GM12872 (cell line): ENCODE results near the gene UCKL1.

Experiments
- CTCF ChIP-seq: IDR thresholded peaks from 3 replicates; pipeline ENCODE4 v1.5.1; 2011; ENCODE audit warnings: low read depth, mild to moderate bottlenecking, low read length, moderate library complexity; ENCODE audit not compliant: insufficient read depth

Gene UCKL1

DNA sequence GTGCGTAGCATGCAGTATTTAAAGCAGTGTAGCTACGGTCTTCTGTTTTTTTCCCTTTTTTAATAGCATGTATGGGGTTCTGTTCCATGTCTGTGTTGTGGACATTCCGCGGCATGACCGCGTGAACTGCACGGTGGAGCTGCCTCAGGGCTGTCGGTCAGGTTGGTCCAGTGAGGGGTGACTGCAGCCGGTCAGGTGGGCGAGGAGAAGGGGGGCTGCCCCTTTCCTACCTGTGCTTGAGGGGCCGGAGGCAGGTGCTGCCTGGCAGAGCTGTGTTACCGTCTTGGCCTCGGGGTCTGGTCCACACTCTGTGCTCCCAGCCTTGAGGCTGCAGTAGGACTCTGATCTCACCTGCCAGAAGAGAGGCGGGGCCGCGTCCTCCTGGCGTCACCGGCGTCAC is 24.5 kb downstream of the UCKL1 start:
- no peak for TF ChIP-seq CTCF

GRCh38 chr20:63930971-63931553 is 25.2 kb downstream of the UCKL1 start:
- TF ChIP-seq CTCF = no peak

GRCh38 chr20:63929071-63929470 is 27.1 kb downstream of the UCKL1 start:
- TF ChIP-seq CTCF = no peak

DNA sequence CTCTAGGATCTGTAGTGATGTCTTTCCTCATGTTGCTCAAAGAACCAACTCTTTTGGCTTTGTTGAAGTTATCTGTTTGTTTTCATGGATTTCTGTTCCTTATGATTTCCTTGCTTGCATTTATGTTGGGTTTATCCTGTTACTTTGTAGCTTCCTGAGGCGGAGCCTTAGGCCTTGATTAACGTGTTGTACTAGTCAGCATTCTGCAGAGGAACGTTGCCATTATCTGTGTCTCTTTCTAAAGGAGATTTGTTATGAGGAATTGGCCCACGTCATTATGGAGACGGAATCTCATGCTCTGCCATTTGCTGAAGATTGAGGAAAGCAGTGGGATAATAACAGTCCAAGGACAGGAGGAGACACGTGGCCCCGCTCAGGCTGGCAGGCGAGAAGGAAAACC is 29.9 kb downstream of the UCKL1 start:
- TF ChIP-seq CTCF = no peak

GRCh38 chr20:63924241-63924640 is 32.0 kb downstream of the UCKL1 start:
- TF ChIP-seq CTCF = no peak

- TF ChIP-seq CTCF = no peak
These were observed 32.6 kb downstream of the UCKL1 start for GRCh38 chr20:63923651-63924050.

DNA sequence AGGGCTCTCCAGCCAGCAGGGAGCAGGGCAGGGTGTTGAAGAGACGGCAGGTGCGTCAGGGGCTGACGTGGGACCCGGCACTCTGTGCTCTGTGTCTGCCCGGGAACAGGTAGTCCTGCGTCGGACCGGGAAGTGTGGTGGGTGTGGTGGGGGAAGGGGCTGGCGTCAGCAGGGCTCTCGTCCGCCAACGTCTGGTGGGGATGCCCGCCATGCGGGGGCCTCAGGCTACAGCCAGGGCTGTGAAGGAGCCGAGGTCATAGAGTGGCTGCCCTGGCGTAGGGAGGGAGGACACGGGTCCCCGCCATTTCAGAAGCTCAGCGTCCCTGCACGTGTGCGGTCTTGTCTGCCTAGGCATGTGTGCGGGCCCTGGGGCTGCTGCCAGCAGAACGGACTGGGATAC is 36.0 kb downstream of the UCKL1 start:
- no peak for TF ChIP-seq CTCF
